IMR-90 (cell line): ENCODE data around the gene ARVCF. TPM values are rescaled to one million over a fixed set of nuclear protein-coding genes. Genes with fewer than 3 reads are reported as not detected.

Experiments used
- ATAC-seq: fragments of 200-7000 bp; cut with Tn5 transposase; 2 replicates; pipeline ENCODE4 v1.9.1; 2020; ENCODE audit warnings: low read depth, mild to moderate bottlenecking, moderate library complexity
- BruUV-seq: library from RNA; stranded (reverse); fragments of 400-500 nt; replicated peaks from 2 replicates; lab custom pipeline; 2021; lab: Mats Ljungman, UMichigan
- CTCF ChIA-PET: fragments of 300-600 bp; formaldehyde crosslinking; extraction: SDS; loops from one replicate; lab custom pipeline; 2021; ENCODE audit warnings: antibody characterized with exemption; lab: Yijun Ruan, JAX
- POLR2A ChIA-PET: fragments of 300-600 bp; sonication (Branson Sonifier 250); formaldehyde crosslinking; loops from one replicate; lab custom pipeline; 2022; ENCODE audit warnings: antibody characterized with exemption; ENCODE audit not compliant: unreplicated experiment; lab: Charles Lee
- DNase-seq: peaks from one replicate; pipeline ENCODE4 v3.0.0; 2013
- H2AFZ ChIP-seq: replicated peaks from 2 replicates; pipeline ENCODE3; 2013; ENCODE audit warnings: low read length, mild to moderate bottlenecking; ENCODE audit not compliant: poor library complexity
- H2AK5ac ChIP-seq: 2 replicates; pipeline ENCODE4 v1.6.1; 2013; ENCODE audit warnings: low read depth, low read length, inconsistent platforms
- H2AK9ac ChIP-seq: replicated peaks from 2 replicates; pipeline ENCODE3; 2013; ENCODE audit warnings: mild to moderate bottlenecking, low read depth, low read length, moderate library complexity; ENCODE audit not compliant: poor library complexity
- H2BK120ac ChIP-seq: 2 replicates; pipeline ENCODE4 v1.6.1; 2013; ENCODE audit warnings: low read depth, low read length, inconsistent platforms
- H2BK15ac ChIP-seq: 3 replicates; pipeline ENCODE4 v1.6.1; 2013; ENCODE audit warnings: low read depth, low read length, inconsistent platforms
- H2BK20ac ChIP-seq: 2 replicates; pipeline ENCODE4 v1.6.1; 2013; ENCODE audit warnings: low read depth, mild to moderate bottlenecking, inconsistent platforms, low read length, moderate library complexity
- H2BK5ac ChIP-seq: 2 replicates; pipeline ENCODE4 v1.6.1; 2013; ENCODE audit warnings: mild to moderate bottlenecking, low read depth, low read length, inconsistent platforms; ENCODE audit not compliant: poor library complexity, severe bottlenecking
- H3K14ac ChIP-seq: replicated peaks from 2 replicates; pipeline ENCODE4 v1.6.1; 2013; ENCODE audit warnings: low read depth, low read length, inconsistent platforms
- H3K18ac ChIP-seq: 2 replicates; pipeline ENCODE4 v1.6.1; 2013; ENCODE audit warnings: low read depth, low read length, control low read depth
- H3K23ac ChIP-seq: 2 replicates; pipeline ENCODE4 v1.6.1; 2013; ENCODE audit warnings: low read depth, low read length, inconsistent platforms
- H3K27ac ChIP-seq: 2 replicates; pipeline ENCODE4 v1.5.1; 2013; ENCODE audit warnings: mild to moderate bottlenecking, control low read depth, low read length; ENCODE audit not compliant: insufficient read depth
- H3K27me3 ChIP-seq: 2 replicates; pipeline ENCODE4 v1.6.1; 2013; ENCODE audit warnings: low read length; ENCODE audit not compliant: control insufficient read depth, insufficient read depth
- H3K36me3 ChIP-seq: 2 replicates; pipeline ENCODE4 v1.6.1; 2013; ENCODE audit warnings: low read length, mixed read lengths; ENCODE audit not compliant: control insufficient read depth, insufficient read depth
- H3K4ac ChIP-seq: 2 replicates; pipeline ENCODE4 v1.6.1; 2013; ENCODE audit warnings: low read depth, low read length, inconsistent platforms
- H3K4me1 ChIP-seq: 2 replicates; pipeline ENCODE4 v1.6.1; 2013; ENCODE audit warnings: low read length, mixed read lengths; ENCODE audit not compliant: control insufficient read depth, insufficient read depth
- H3K4me2 ChIP-seq: 2 replicates; pipeline ENCODE4 v1.6.1; 2013; ENCODE audit warnings: low read depth, mild to moderate bottlenecking, control low read depth, low read length, moderate library complexity
- H3K4me3 ChIP-seq: 2 replicates; pipeline ENCODE4 v1.5.1; 2013; ENCODE audit warnings: low read depth, mild to moderate bottlenecking, control low read depth, low read length, moderate library complexity; ENCODE audit not compliant: insufficient read depth
- H3K56ac ChIP-seq: 2 replicates; pipeline ENCODE4 v1.6.1; 2013; ENCODE audit warnings: low read length, inconsistent platforms; ENCODE audit not compliant: insufficient read depth; ENCODE audit errors: extremely low read depth
- H3K79me1 ChIP-seq, 2 experiments: 2 replicates each; pipeline ENCODE4 v1.6.1; 2013; ENCODE audit warnings: low read length in 2 of 2, inconsistent platforms in 1 of 2, low read depth in 1 of 2
- H3K9ac ChIP-seq: 2 replicates; pipeline ENCODE4 v1.6.1; 2013; ENCODE audit warnings: low read depth, low read length, control low read depth
- H3K9me1 ChIP-seq: 2 replicates; pipeline ENCODE4 v1.6.1; 2013; ENCODE audit warnings: low read length, inconsistent platforms; ENCODE audit not compliant: insufficient read depth
- H3K9me3 ChIP-seq: 2 replicates; pipeline ENCODE4 v1.6.1; 2013; ENCODE audit warnings: low read length; ENCODE audit not compliant: control insufficient read depth, insufficient read depth
- H4K20me1 ChIP-seq: 2 replicates; pipeline ENCODE4 v1.6.1; 2013; ENCODE audit warnings: low read length, inconsistent platforms; ENCODE audit not compliant: insufficient read depth
- H4K5ac ChIP-seq: 2 replicates; pipeline ENCODE4 v1.6.1; 2013; ENCODE audit warnings: mild to moderate bottlenecking, low read depth, low read length, control low read depth
- H4K8ac ChIP-seq, 2 experiments: 2 replicates each; pipeline ENCODE4 v1.6.1; 2013; ENCODE audit warnings: low read depth in 2 of 2, low read length in 2 of 2, control low read depth in 1 of 2, inconsistent platforms in 1 of 2
- H4K91ac ChIP-seq: 2 replicates; pipeline ENCODE4 v1.6.1; 2013; ENCODE audit warnings: low read depth, low read length, inconsistent platforms; ENCODE audit not compliant: insufficient read depth
- RCOR1 ChIP-seq: IDR thresholded peaks from 2 replicates; pipeline ENCODE4 v1.6.1; 2012; ENCODE audit warnings: mild to moderate bottlenecking, low read length, improper control_type of control experiment; ENCODE audit not compliant: insufficient replicate concordance
- RFX5 ChIP-seq: IDR thresholded peaks from 2 replicates; pipeline ENCODE4 v1.8.0; 2012; ENCODE audit warnings: low read depth, mild to moderate bottlenecking, low read length, moderate library complexity
- WGBS, 2 experiments: methylation state at CpG; one replicate each; pipeline versions ENCODE4 v1.1.5 to v1.1.7; 2013; ENCODE audit warnings: missing lambda C conversion rate in 2 of 2; ENCODE audit not compliant: insufficient read length in 1 of 2; ENCODE audit errors: extremely low coverage in 2 of 2; 5-methylcytosine and 5-hydroxymethylcytosine counted together
- dilution Hi-C: fragments of 300-500 bp; cut with HindIII; formaldehyde crosslinking; loops from one replicate; pipeline ENCODE4 v1.14.3; 2018; ENCODE audit warnings: low sequenced_read_pairs; ENCODE audit not compliant: unreplicated experiment
- in situ Hi-C: fragments of 300-500 bp; cut with MboI; formaldehyde crosslinking; loops from 3 replicates; pipeline ENCODE4 v1.14.3; 2019; ENCODE audit warnings: low sequenced_read_pairs, inconsistent platforms, mixed read lengths
- intact Hi-C: fragments of 100-400 bp; cut with micrococcal nuclease; formaldehyde crosslinking; loops from 2 replicates; pipeline ENCODE4 v1.10.0; 2022
- polyA plus RNA-seq, 3 experiments: library from polyadenylated mRNA; depleted of rRNA; stranded (reverse); fragments of >200 nt; gene quantifications; 2 replicates each; pipeline ENCODE4 v1.2.3, GENCODE V29; 2012; ENCODE audit warnings: low replicate concordance in 1 of 3
- total RNA-seq: library from RNA; depleted of rRNA; stranded (reverse); fragments of >200 nt; gene quantifications from 2 replicates; pipeline ENCODE4 v1.2.3, GENCODE V29; 2012

ARVCF gene
- total and polyA plus RNA-seq, 2 of the 4 experiments (the other 2 are of a cell fraction), result 8.6 to 14.1 TPM

GRCh38 chr22:19942157-19943081, 74.2 kb downstream of the ARVCF start:
- 0% methylated on average over 1 of the region's 8 CpGs; no CpG with 5 or more reads in 1 of the 2 experiments for WGBS, 2 experiments
- dilution Hi-C loops (no loop called here), in situ Hi-C loops (no loop called here), intact Hi-C loops (loop anchor here (5.0 kb wide), 1 partner anchor 50 kb away; no protein-coding TSS in a partner anchor)
- peak overlapping the region; percentile 98; the same call in 2 of the 3 replicates for H2BK15ac ChIP-seq
- peak; percentile 55 for ATAC-seq
- H3K9me3 ChIP-seq, result no peaks in the 10 kb centered on the region
- H2BK120ac ChIP-seq, result peak overlapping the region; percentile 92
- H4K8ac ChIP-seq, result peak overlapping the region; percentile 96 to 98
- peaks cover 2% of the 10 kb centered on the region; the same call in 1 of the 2 replicates for H4K20me1 ChIP-seq
- peak overlapping the region; percentile 99 for H2BK5ac ChIP-seq
- H3K4me2 ChIP-seq, result peak overlapping the region; percentile 93
- peak overlapping the region; percentile 99 for H2AK5ac ChIP-seq
- peak overlapping the region; percentile 97 for H2AFZ ChIP-seq
- H3K4me1 ChIP-seq, result peaks cover 25% of the 10 kb centered on the region
- peak overlapping the region; percentile 100 for H3K4ac ChIP-seq
- TF ChIP-seq RCOR1 (no peak), RFX5 (peak; percentile 92)
- peak overlapping the region; percentile 100 for H3K9ac ChIP-seq
- peak overlapping the region; percentile 99 for H3K56ac ChIP-seq
- no TSS peak for BruUV-seq
- CTCF ChIA-PET, result interaction anchor here (0.9 kb wide), 1 partner anchor 212 kb away, joined by 4 read pairs; no protein-coding TSS in a partner anchor
- H3K18ac ChIP-seq, result peak overlapping the region; percentile 98
- H4K91ac ChIP-seq, result peak overlapping the region; percentile 97
- DNase-seq, result peak; percentile 69
- peak overlapping the region; percentile 100 for H3K23ac ChIP-seq
- POLR2A ChIA-PET, result no interaction called here
- H3K79me1 ChIP-seq, result peaks cover 29 to 67% of the 10 kb centered on the region in 2 experiments
- peak overlapping the region; percentile 100 for H2AK9ac ChIP-seq
- peak overlapping the region; percentile 91 for H3K4me3 ChIP-seq
- peak overlapping the region; percentile 99 for H3K27ac ChIP-seq
- H3K27me3 ChIP-seq, result no peaks in the 10 kb centered on the region
- H2BK20ac ChIP-seq, result peak overlapping the region; percentile 80
- H3K14ac ChIP-seq, result peak overlapping the region; percentile 100
- H3K9me1 ChIP-seq, result peaks cover 11% of the 10 kb centered on the region
- peak overlapping the region; percentile 97 for H4K5ac ChIP-seq
- 0 out of 2 replicates have a peak, but pooled peaks cover 1% of the 10 kb centered on the region for H3K36me3 ChIP-seq
